GM23338 (cell line): ENCODE data around the gene AFAP1L2. TPM values are rescaled to one million over a fixed set of nuclear protein-coding genes. Genes with fewer than 3 reads are reported as not detected.

ENCODE experiments used
- ATAC-seq: fragments of 200-7000 bp; cut with Tn5 transposase; 3 replicates; pipeline ENCODE4 v1.9.1; 2020
- DNase-seq: peaks from one replicate; pipeline ENCODE4 v3.0.0-alpha.2; 2015; ENCODE audit warnings: low spot score
- H2AFZ ChIP-seq: fragments of 200-600 bp; sonication (generic); 2 replicates; pipeline ENCODE4 v1.8.0; 2016; ENCODE audit warnings: antibody characterized with exemption, mild to moderate bottlenecking, moderate library complexity
- H3F3A ChIP-seq: fragments of 200-600 bp; sonication (generic); replicated peaks from 2 replicates; pipeline ENCODE4 v1.8.0; 2017; ENCODE audit warnings: antibody characterized with exemption, mixed run types, low read depth
- H3K27ac ChIP-seq: fragments of 200-600 bp; sonication (generic); 2 replicates; pipeline ENCODE4 v1.6.1; 2016; ENCODE audit warnings: low read depth
- H3K27me3 ChIP-seq: fragments of 200-600 bp; sonication (generic); 2 replicates; pipeline ENCODE4 v1.8.0; 2016; ENCODE audit warnings: mild to moderate bottlenecking, mixed run types, moderate library complexity; ENCODE audit not compliant: insufficient read depth
- H3K36me3 ChIP-seq: fragments of 200-600 bp; sonication (generic); 2 replicates; pipeline ENCODE4 v1.8.0; 2016; ENCODE audit warnings: mild to moderate bottlenecking; ENCODE audit not compliant: insufficient read depth
- H3K4me1 ChIP-seq: fragments of 200-600 bp; sonication (generic); 2 replicates; pipeline ENCODE4 v1.8.0; 2016; ENCODE audit warnings: mild to moderate bottlenecking, moderate library complexity; ENCODE audit not compliant: insufficient read depth
- H3K4me2 ChIP-seq: fragments of 200-600 bp; sonication (generic); 2 replicates; pipeline ENCODE4 v1.7.1; 2017; ENCODE audit warnings: mixed run types
- H3K4me3 ChIP-seq: fragments of 200-600 bp; sonication (generic); 2 replicates; pipeline ENCODE4 v1.6.1; 2016; ENCODE audit warnings: mixed run types
- H3K79me2 ChIP-seq: fragments of 200-600 bp; sonication (generic); replicated peaks from 2 replicates; pipeline ENCODE4 v1.8.0; 2017; ENCODE audit warnings: mild to moderate bottlenecking; ENCODE audit not compliant: insufficient read depth
- H3K9me2 ChIP-seq: fragments of 200-600 bp; sonication (generic); 2 replicates; pipeline ENCODE4 v1.8.0; 2017; ENCODE audit not compliant: insufficient read depth
- H4K20me1 ChIP-seq: fragments of 200-600 bp; sonication (generic); replicated peaks from 2 replicates; pipeline ENCODE4 v1.8.0; 2017; ENCODE audit warnings: mild to moderate bottlenecking; ENCODE audit not compliant: insufficient read depth
- H3K27ac Mint-ChIP-seq: 2 replicates; pipeline ENCODE4 v1.8.0; 2020; ENCODE audit warnings: inconsistent platforms, mild to moderate bottlenecking, moderate library complexity, mixed read lengths
- H3K27me3 Mint-ChIP-seq: 3 replicates; pipeline ENCODE4 v1.8.0; 2022; ENCODE audit warnings: low read depth, mild to moderate bottlenecking, moderate library complexity, mixed read lengths, inconsistent platforms; ENCODE audit not compliant: insufficient read depth, poor library complexity
- H3K36me3 Mint-ChIP-seq: 3 replicates; pipeline ENCODE4 v1.8.0; 2021; ENCODE audit warnings: low read depth, mild to moderate bottlenecking, inconsistent platforms, moderate library complexity, mixed read lengths
- H3K4me1 Mint-ChIP-seq: 3 replicates; pipeline ENCODE4 v1.8.0; 2020; ENCODE audit warnings: mild to moderate bottlenecking, inconsistent platforms, mixed read lengths
- H3K4me3 Mint-ChIP-seq: 3 replicates; pipeline ENCODE4 v1.8.0; 2021; ENCODE audit warnings: moderate library complexity, mild to moderate bottlenecking, inconsistent platforms, mixed read lengths
- H3K9me3 Mint-ChIP-seq: 3 replicates; pipeline ENCODE4 v1.8.0; 2020; ENCODE audit warnings: moderate library complexity, mild to moderate bottlenecking, inconsistent platforms, mixed read lengths
- CREB1 ChIP-seq: fragments of 250-450 bp; sonication (Bioruptor Pico); IDR thresholded peaks from 2 replicates; pipeline ENCODE4 v1.5.0; 2020; ENCODE audit warnings: low read depth, mild to moderate bottlenecking, moderate library complexity
- POLR2AphosphoS5 ChIP-seq: IDR thresholded peaks from 2 replicates; pipeline ENCODE4 v1.6.1; 2016; ENCODE audit warnings: antibody characterized with exemption, low read depth
- ZNF462 ChIP-seq: fragments of 250-450 bp; sonication (Bioruptor Pico); IDR thresholded peaks from 2 replicates; pipeline ENCODE4 v1.5.0; 2020; ENCODE audit warnings: mild to moderate bottlenecking, moderate library complexity
- polyA plus RNA-seq: library from polyadenylated mRNA; unstranded; fragments of >200 nt; fragmentation: Nextera tagmentation; extraction: Ambion mirVana; gene quantifications from 2 replicates; pipeline ENCODE4 v1.2.1, GENCODE V29; 2016
- total RNA-seq: library from RNA; depleted of rRNA; stranded (reverse); fragments of >200 nt; shearing (Covaris generic); gene quantifications from 2 replicates; pipeline ENCODE4 v1.2.3, GENCODE V29; 2014
- TF ChIP-seq, protein P1 (sequence below): IDR thresholded peaks from 2 replicates; pipeline ENCODE4 v1.6.1; 2016; ENCODE audit warnings: antibody characterized with exemption

AFAP1L2 gene
- total and polyA plus RNA-seq, 2 experiments from 2014 or later, result 2.3 to 6.5 TPM

GRCh38 chr10:114293075-114293474, 111.2 kb downstream of the AFAP1L2 start (continued):
- no peak for TF ChIP-seq ZNF462
- TF ChIP-seq CREB1 (CRISPR knock-in tag), result no peak
- TF ChIP-seq, protein P1, sequence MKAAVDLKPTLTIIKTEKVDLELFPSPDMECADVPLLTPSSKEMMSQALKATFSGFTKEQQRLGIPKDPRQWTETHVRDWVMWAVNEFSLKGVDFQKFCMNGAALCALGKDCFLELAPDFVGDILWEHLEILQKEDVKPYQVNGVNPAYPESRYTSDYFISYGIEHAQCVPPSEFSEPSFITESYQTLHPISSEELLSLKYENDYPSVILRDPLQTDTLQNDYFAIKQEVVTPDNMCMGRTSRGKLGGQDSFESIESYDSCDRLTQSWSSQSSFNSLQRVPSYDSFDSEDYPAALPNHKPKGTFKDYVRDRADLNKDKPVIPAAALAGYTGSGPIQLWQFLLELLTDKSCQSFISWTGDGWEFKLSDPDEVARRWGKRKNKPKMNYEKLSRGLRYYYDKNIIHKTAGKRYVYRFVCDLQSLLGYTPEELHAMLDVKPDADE, result no peak

GRCh38 chr10:114291516-114291915, 112.8 kb downstream of the AFAP1L2 start:
- ATAC-seq (no peak), DNase-seq (no peak)
- Histone ChIP-seq H3K27ac (no peak overlapping the region), H3K36me3 (peaks cover 15% of the 10 kb centered on the region), H3K9me2 (no peaks in the 10 kb centered on the region), H3F3A (no peaks in the 10 kb centered on the region), H4K20me1 (no peaks in the 10 kb centered on the region), H2AFZ (no peak overlapping the region), H3K4me2 (no peak overlapping the region), H3K79me2 (no peaks in the 10 kb centered on the region), H3K4me3 (no peak overlapping the region), H3K27me3 (no peaks in the 10 kb centered on the region), H3K4me1 (no peaks in the 10 kb centered on the region)
- Mint-ChIP-seq H3K4me1 (no peaks in the 10 kb centered on the region; the same call in 2 of the 3 replicates), H3K27me3 (peaks cover 2% of the 10 kb centered on the region), H3K27ac (no peak overlapping the region), H3K9me3 (peaks cover 20% of the 10 kb centered on the region), H3K4me3 (no peak overlapping the region), H3K36me3 (peaks cover 22% of the 10 kb centered on the region)
- no peak for TF ChIP-seq POLR2AphosphoS5
